ENCODE data around the gene HTR7. TPM values are rescaled to one million over a fixed set of nuclear protein-coding genes. Genes with fewer than 3 reads are reported as not detected.

The HTR7 gene
- total and polyA plus RNA-seq, 9 donors = 0.11 to 1.00 (median 0.32) TPM; not detected in 2

- H3K27ac ChIP-seq = no peak overlapping the region
- 19 to 25% (median 22%) methylated on average over 10 of the region's 10 CpGs for WGBS, 3 donors
- intact Hi-C loops (cut with DNase I) = no loop called here
- H3K27me3 ChIP-seq = no peaks in the 10 kb centered on the region
- TF ChIP-seq EP300 (IDR thresholded peaks at IDR 0.05) (no peak), POLR2A (IDR thresholded peaks at IDR 0.05) (no peak)
- TF ChIP-seq, protein P1, sequence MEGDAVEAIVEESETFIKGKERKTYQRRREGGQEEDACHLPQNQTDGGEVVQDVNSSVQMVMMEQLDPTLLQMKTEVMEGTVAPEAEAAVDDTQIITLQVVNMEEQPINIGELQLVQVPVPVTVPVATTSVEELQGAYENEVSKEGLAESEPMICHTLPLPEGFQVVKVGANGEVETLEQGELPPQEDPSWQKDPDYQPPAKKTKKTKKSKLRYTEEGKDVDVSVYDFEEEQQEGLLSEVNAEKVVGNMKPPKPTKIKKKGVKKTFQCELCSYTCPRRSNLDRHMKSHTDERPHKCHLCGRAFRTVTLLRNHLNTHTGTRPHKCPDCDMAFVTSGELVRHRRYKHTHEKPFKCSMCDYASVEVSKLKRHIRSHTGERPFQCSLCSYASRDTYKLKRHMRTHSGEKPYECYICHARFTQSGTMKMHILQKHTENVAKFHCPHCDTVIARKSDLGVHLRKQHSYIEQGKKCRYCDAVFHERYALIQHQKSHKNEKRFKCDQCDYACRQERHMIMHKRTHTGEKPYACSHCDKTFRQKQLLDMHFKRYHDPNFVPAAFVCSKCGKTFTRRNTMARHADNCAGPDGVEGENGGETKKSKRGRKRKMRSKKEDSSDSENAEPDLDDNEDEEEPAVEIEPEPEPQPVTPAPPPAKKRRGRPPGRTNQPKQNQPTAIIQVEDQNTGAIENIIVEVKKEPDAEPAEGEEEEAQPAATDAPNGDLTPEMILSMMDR (IDR thresholded peaks at IDR 0.05) = no peak
- H3K4me1 ChIP-seq (ENCODE audit: insufficient read depth) = peaks cover 4% of the 10 kb centered on the region
- H3K36me3 ChIP-seq = no peaks in the 10 kb centered on the region
- H3K9me3 ChIP-seq = no peaks in the 10 kb centered on the region
- DNase-seq = no peak
- H3K4me3 ChIP-seq = peak overlapping the region; percentile 54
These were observed 676 bp upstream of the HTR7 start for GRCh38 chr10:90858461-90858968.

- no peak for DNase-seq
- no peaks in the 10 kb centered on the region for H3K27me3 ChIP-seq
These were observed 740 bp downstream of the HTR7 start for GRCh38 chr10:90856964-90857634.

DNA sequence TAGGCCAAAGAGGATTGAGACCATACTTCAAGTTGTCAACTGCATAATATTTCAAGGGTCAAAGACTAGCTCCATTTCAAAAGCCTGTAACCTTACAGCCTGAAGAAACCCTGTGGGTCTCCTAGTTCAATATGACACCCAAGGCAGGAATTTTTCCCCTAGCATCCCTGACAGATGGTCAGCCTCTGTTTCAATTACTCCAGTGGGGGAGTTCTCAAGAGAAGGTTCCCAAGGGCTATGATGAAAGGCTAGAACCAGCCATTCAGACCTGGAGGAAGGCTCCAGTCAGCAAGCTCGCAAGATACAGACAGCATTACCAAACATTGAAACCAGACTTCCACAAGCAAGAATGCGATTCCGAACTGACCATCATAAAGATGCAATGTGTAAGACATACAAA is 1.6 kb downstream of the HTR7 start:
- no peak for DNase-seq
- H3K36me3 ChIP-seq = no peaks in the 10 kb centered on the region
- no peak overlapping the region for H3K27ac ChIP-seq
- TF ChIP-seq EP300 (IDR thresholded peaks at IDR 0.05) = no peak
- peaks cover 4% of the 10 kb centered on the region for H3K4me1 ChIP-seq (ENCODE audit: insufficient read depth)
- intact Hi-C loops (cut with DNase I) = no loop called here
- no peak overlapping the region for H3K4me3 ChIP-seq
- no peaks in the 10 kb centered on the region for H3K9me3 ChIP-seq
- H3K27me3 ChIP-seq = no peaks in the 10 kb centered on the region
- 91 to 94% (median 92%) methylated on average over 3 of the region's 3 CpGs for WGBS, 3 donors

More at GRCh38 chr10:90856964-90857634, 740 bp downstream of the HTR7 start:
- TF ChIP-seq, protein P1 (IDR thresholded peaks at IDR 0.05) = no peak
- TF ChIP-seq EP300 (IDR thresholded peaks at IDR 0.05) = no peak
- no peak for TF ChIP-seq POLR2A (IDR thresholded peaks at IDR 0.05)
- 6 to 10% (median 7%) methylated on average over 48 to 59 of the region's 59 CpGs for WGBS, 3 donors
- intact Hi-C loops (cut with DNase I) = no loop called here
- Histone ChIP-seq H3K9me3 (no peaks in the 10 kb centered on the region), H3K27ac (no peak overlapping the region), H3K36me3 (no peaks in the 10 kb centered on the region), H3K4me1 (ENCODE audit: insufficient read depth) (peaks cover 4% of the 10 kb centered on the region), H3K4me3 (peak overlapping the region; percentile 54)

GRCh38 chr10:90855126-90855525 is 2.7 kb downstream of the HTR7 start:
- no peak for TF ChIP-seq POLR2A (IDR thresholded peaks at IDR 0.05)
- TF ChIP-seq, protein P1 (IDR thresholded peaks at IDR 0.05) = no peak
- no peak for TF ChIP-seq EP300 (IDR thresholded peaks at IDR 0.05)
- H3K27ac ChIP-seq = no peak overlapping the region
- no peak for DNase-seq
- no peaks in the 10 kb centered on the region for H3K27me3 ChIP-seq
- H3K4me1 ChIP-seq (ENCODE audit: insufficient read depth) = peaks cover 4% of the 10 kb centered on the region
- 84 to 89% (median 85%) methylated on average over 3 of the region's 3 CpGs for WGBS, 3 donors
- no peaks in the 10 kb centered on the region for H3K9me3 ChIP-seq
- H3K36me3 ChIP-seq = no peaks in the 10 kb centered on the region
- H3K4me3 ChIP-seq = no peak overlapping the region
- intact Hi-C loops (cut with DNase I) = no loop called here
